Caco-2 (cell line): ENCODE data around the gene SLC22A13. TPM values are rescaled to one million over a fixed set of nuclear protein-coding genes. Genes with fewer than 3 reads are reported as not detected.

ENCODE experiments used
- BruUV-seq: library from RNA; stranded (reverse); fragments of 400-500 nt; replicated peaks from 2 replicates; lab custom pipeline; 2021; lab: Mats Ljungman, UMichigan
- CTCF ChIA-PET: fragments of 300-600 bp; sonication (Branson Sonifier 250); formaldehyde crosslinking; loops from one replicate; lab custom pipeline; 2022; ENCODE audit warnings: antibody characterized with exemption; lab: Charles Lee
- POLR2A ChIA-PET: fragments of 300-600 bp; sonication (Branson Sonifier 250); formaldehyde crosslinking; loops from one replicate; lab custom pipeline; 2022; ENCODE audit warnings: antibody characterized with exemption; lab: Charles Lee
- DNase-seq, 2 experiments: peaks; one replicate each; pipeline versions ENCODE4 v3.0.0 to v3.0.0-alpha.2; 2020 to 2022
- H3K27me3 ChIP-seq: replicated peaks from 2 replicates; pipeline ENCODE4 v1.6.0; 2011; ENCODE audit warnings: low read length; ENCODE audit not compliant: control insufficient read depth, insufficient read depth
- H3K36me3 ChIP-seq: 2 replicates; pipeline ENCODE4 v1.5.1; 2011; ENCODE audit warnings: low read length; ENCODE audit not compliant: control insufficient read depth, insufficient read depth
- H3K4me1 ChIP-seq: fragments of 250-450 bp; sonication (Bioruptor Pico); 2 replicates; pipeline ENCODE4 v1.5.1; 2020; ENCODE audit warnings: mild to moderate bottlenecking
- H3K4me3 ChIP-seq: 2 replicates; pipeline ENCODE4 v1.5.1; 2011; ENCODE audit warnings: low read depth, mild to moderate bottlenecking, control low read depth, low read length
- H3K9me3 ChIP-seq: fragments of 250-450 bp; sonication (Bioruptor Pico); 2 replicates; pipeline ENCODE4 v1.5.1; 2020; ENCODE audit warnings: mild to moderate bottlenecking, moderate library complexity
- H3K27ac Mint-ChIP-seq: one replicate; pipeline ENCODE4 v1.8.0; 2022; ENCODE audit warnings: mixed read lengths; ENCODE audit not compliant: unreplicated experiment
- H3K27me3 Mint-ChIP-seq: one replicate; pipeline ENCODE4 v1.8.0; 2022; ENCODE audit warnings: mixed read lengths; ENCODE audit not compliant: insufficient read depth, unreplicated experiment
- H3K36me3 Mint-ChIP-seq: one replicate; pipeline ENCODE4 v1.8.0; 2022; ENCODE audit warnings: mild to moderate bottlenecking, mixed read lengths; ENCODE audit not compliant: insufficient read depth, unreplicated experiment
- H3K4me1 Mint-ChIP-seq: one replicate; pipeline ENCODE4 v1.8.0; 2022; ENCODE audit warnings: low read depth, mixed read lengths; ENCODE audit not compliant: unreplicated experiment
- H3K4me3 Mint-ChIP-seq: one replicate; pipeline ENCODE4 v1.8.0; 2022; ENCODE audit warnings: mild to moderate bottlenecking, moderate library complexity, mixed read lengths; ENCODE audit not compliant: unreplicated experiment
- H3K9me3 Mint-ChIP-seq: one replicate; pipeline ENCODE4 v1.8.0; 2022; ENCODE audit warnings: mixed read lengths; ENCODE audit not compliant: unreplicated experiment
- CTCF ChIP-seq, 2 experiments: fragments of 200-600 bp in 1 of 2; IDR thresholded peaks; 1 replicate in 1 of 2; 2 replicates in 1 of 2; pipeline versions ENCODE4 v1.5.1 to v1.8.0; 2011 to 2022; ENCODE audit warnings: antibody characterized with exemption in 1 of 2, control low read depth in 1 of 2, inconsistent platforms in 1 of 2, low read depth in 1 of 2, low read length in 1 of 2, mild to moderate bottlenecking in 1 of 2, moderate library complexity in 1 of 2; ENCODE audit not compliant: insufficient read depth in 1 of 2, severe bottlenecking in 1 of 2, unreplicated experiment in 1 of 2
- intact Hi-C: fragments of 100-400 bp; cut with micrococcal nuclease; formaldehyde crosslinking; loops from one replicate; pipeline ENCODE4 v1.10.0; 2022; ENCODE audit not compliant: unreplicated experiment
- total RNA-seq: library from RNA; stranded (reverse); gene quantifications from 2 replicates; pipeline ENCODE4 v1.2.3, GENCODE V29; 2022

The SLC22A13 gene
- total RNA-seq, 1 experiment from 2014 or later = 0.36 TPM

GRCh38 chr3:38312356-38312755 is 46.7 kb downstream of the SLC22A13 start:
- intact Hi-C loops = no loop called here
- Mint-ChIP-seq H3K4me3 (no peak overlapping the region), H3K36me3 (no peaks in the 10 kb centered on the region), H3K27me3 (peaks cover 10% of the 10 kb centered on the region), H3K9me3 (no peaks in the 10 kb centered on the region), H3K4me1 (no peaks in the 10 kb centered on the region), H3K27ac (no peak overlapping the region)
- no TSS peak for BruUV-seq
- ChIA-PET POLR2A (no interaction called here), CTCF (no interaction called here)
- Histone ChIP-seq H3K36me3 (no peaks in the 10 kb centered on the region), H3K4me1 (no peaks in the 10 kb centered on the region), H3K9me3 (no peaks in the 10 kb centered on the region), H3K27me3 (no peaks in the 10 kb centered on the region; the same call in 1 of the 2 replicates), H3K4me3 (no peak overlapping the region)
- no peak for DNase-seq
- no peak for TF ChIP-seq CTCF (IDR thresholded peaks at IDR 0.05; ENCODE audit: insufficient read depth in 1 of 2, low read depth in 1 of 2, low read length in 1 of 2, severe bottlenecking in 1 of 2, unreplicated experiment in 1 of 2)

- no peak overlapping the region for H3K4me3 ChIP-seq
- ChIA-PET POLR2A (no interaction called here), CTCF (no interaction called here)
- intact Hi-C loops = no loop called here
- Mint-ChIP-seq H3K9me3 (no peaks in the 10 kb centered on the region), H3K4me1 (no peaks in the 10 kb centered on the region), H3K36me3 (no peaks in the 10 kb centered on the region), H3K27me3 (peaks cover 10% of the 10 kb centered on the region), H3K27ac (no peak overlapping the region), H3K4me3 (no peak overlapping the region)
- no peak for DNase-seq
- H3K36me3 ChIP-seq = no peaks in the 10 kb centered on the region
- no peaks in the 10 kb centered on the region; the same call in 1 of the 2 replicates for H3K27me3 ChIP-seq
- H3K4me1 ChIP-seq = no peaks in the 10 kb centered on the region
- H3K9me3 ChIP-seq = no peaks in the 10 kb centered on the region
- no TSS peak for BruUV-seq
- no peak for TF ChIP-seq CTCF (IDR thresholded peaks at IDR 0.05; ENCODE audit: insufficient read depth in 1 of 2, low read depth in 1 of 2, low read length in 1 of 2, severe bottlenecking in 1 of 2, unreplicated experiment in 1 of 2)
Measured at GRCh38 chr3:38313263-38313662, 47.7 kb downstream of the SLC22A13 start.

GRCh38 chr3:38313695-38314094 is 48.1 kb downstream of the SLC22A13 start:
- TF ChIP-seq CTCF (IDR thresholded peaks at IDR 0.05; ENCODE audit: insufficient read depth in 1 of 2, low read depth in 1 of 2, low read length in 1 of 2, severe bottlenecking in 1 of 2, unreplicated experiment in 1 of 2) = no peak
- CTCF ChIA-PET = no interaction called here
- no peaks in the 10 kb centered on the region for H3K4me1 ChIP-seq
- Mint-ChIP-seq H3K9me3 (no peaks in the 10 kb centered on the region), H3K4me1 (no peaks in the 10 kb centered on the region), H3K36me3 (no peaks in the 10 kb centered on the region), H3K27ac (no peak overlapping the region), H3K27me3 (peaks cover 7% of the 10 kb centered on the region), H3K4me3 (no peak overlapping the region)
- H3K4me3 ChIP-seq = no peak overlapping the region
- intact Hi-C loops = no loop called here
- no peaks in the 10 kb centered on the region; the same call in 1 of the 2 replicates for H3K27me3 ChIP-seq
- no peaks in the 10 kb centered on the region for H3K36me3 ChIP-seq
- POLR2A ChIA-PET = no interaction called here
- BruUV-seq = no TSS peak
- no peak for DNase-seq
- no peaks in the 10 kb centered on the region for H3K9me3 ChIP-seq
